Esophagus squamous epithelium (tissue), 5 donors: Measurements from ENCODE around the gene ANKUB1. TPM values are rescaled to one million over a fixed set of nuclear protein-coding genes. Genes with fewer than 3 reads are reported as not detected.
A peak's percentile ranks its signal among the peaks of the same experiment; 100 is the strongest.

ENCODE experiments used
- DNase-seq: peaks from one replicate; lab custom pipeline; 2025; lab: John Stamatoyannopoulos, UW
- H3K27ac ChIP-seq, 4 donors: fragments of 200-600 bp; sonication (generic); one replicate each; pipeline ENCODE4 v1.5.1; 2016 to 2019; ENCODE audit warnings: mild to moderate bottlenecking in 1 of 4
- H3K27me3 ChIP-seq, 4 donors: fragments of 200-600 bp; sonication (generic); 1 replicate in 3 of 4; 2 replicates in 1 of 4; pipeline versions ENCODE4 v1.5.1 to v1.6.0; 2017 to 2021; ENCODE audit warnings: antibody characterized with exemption in 1 of 4
- H3K36me3 ChIP-seq, 3 donors: fragments of 200-600 bp; sonication (generic); one replicate each; pipeline ENCODE4 v1.5.1; 2016 to 2019
- H3K4me1 ChIP-seq, 3 donors: fragments of 200-600 bp; sonication (generic); one replicate each; pipeline ENCODE4 v1.5.1; 2017 to 2019
- H3K4me3 ChIP-seq, 4 donors: fragments of 200-600 bp; sonication (generic); 1 replicate in 3 of 4; 2 replicates in 1 of 4; pipeline ENCODE4 v1.5.1; 2016 to 2019; ENCODE audit warnings: mild to moderate bottlenecking in 2 of 4, moderate library complexity in 1 of 4
- H3K9me3 ChIP-seq, 3 donors: fragments of 200-600 bp; sonication (generic); one replicate each; pipeline ENCODE4 v1.5.1; 2016 to 2019
- POLR2A ChIP-seq, 4 donors: fragments of 450-650 bp; IDR thresholded peaks; one replicate each; pipeline ENCODE4 v1.6.1; 2017; ENCODE audit warnings: antibody characterized with exemption in 4 of 4, mild to moderate bottlenecking in 4 of 4, moderate library complexity in 3 of 4
- WGBS, 2 donors: methylation state at CpG; one replicate each; pipeline ENCODE4 v1.1.5; 2018; 5-methylcytosine and 5-hydroxymethylcytosine counted together
- intact Hi-C: fragments of 100-400 bp; cut with DNase I; formaldehyde crosslinking; loops from one replicate; pipeline ENCODE4 v1.15.0; 2022
- total RNA-seq, 4 donors: library from RNA; depleted of rRNA; stranded (reverse); fragments of >200 nt; gene quantifications; one replicate each; pipeline ENCODE4 v1.1.0, GENCODE V29; 2016
- TF ChIP-seq, protein P1 (sequence below), 6 experiments: fragments of 450-650 bp in 4 of 6; fragments of 200-600 bp in 2 of 6; sonication (generic) in 2 of 6; IDR thresholded peaks; one replicate each; pipeline ENCODE4 v1.5.1; 2016 to 2019; ENCODE audit warnings: antibody characterized with exemption in 6 of 6, mild to moderate bottlenecking in 4 of 6, moderate library complexity in 4 of 6
- donor health status: DM: yes; HTN: yes; CAD: no.

The ANKUB1 gene
- total RNA-seq, 4 donors from 2014 or later = not detected

DNA sequence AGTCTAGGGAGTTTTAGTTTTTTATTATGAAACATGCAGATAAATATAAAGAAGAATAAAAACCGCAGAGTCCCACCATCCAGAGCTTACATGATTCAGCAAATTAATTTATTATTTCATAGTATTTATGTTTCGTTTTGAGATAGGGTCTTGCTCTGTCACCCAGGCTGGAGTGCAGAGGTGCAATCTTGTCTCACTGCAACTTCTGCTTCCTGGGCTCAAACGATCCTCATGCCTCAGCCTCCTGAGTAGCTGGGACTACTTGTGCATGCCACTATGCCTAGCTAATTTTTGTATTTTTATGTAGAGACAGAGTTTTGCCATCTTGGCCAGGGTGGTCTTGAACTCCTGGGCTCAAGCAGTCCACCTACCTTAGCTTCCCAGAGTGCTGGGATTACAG lies 34.3 kb upstream of the ANKUB1 start:
- Histone ChIP-seq H3K9me3 (peaks cover 0 to 21% (median 0%) of the 10 kb centered on the region in 3 donors), H3K27me3 (no peaks in the 10 kb centered on the region), H3K36me3 (peaks cover 0 to 8% (median 0%) of the 10 kb centered on the region in 3 donors), H3K27ac (no peak overlapping the region), H3K4me1 (peaks cover 0 to 18% (median 0%) of the 10 kb centered on the region in 3 donors), H3K4me3 (no peak overlapping the region)
- intact Hi-C loops = no loop called here
- WGBS, 2 donors = 80 to 85% methylated on average over 3 of the region's 3 CpGs
- TF ChIP-seq, protein P1, sequence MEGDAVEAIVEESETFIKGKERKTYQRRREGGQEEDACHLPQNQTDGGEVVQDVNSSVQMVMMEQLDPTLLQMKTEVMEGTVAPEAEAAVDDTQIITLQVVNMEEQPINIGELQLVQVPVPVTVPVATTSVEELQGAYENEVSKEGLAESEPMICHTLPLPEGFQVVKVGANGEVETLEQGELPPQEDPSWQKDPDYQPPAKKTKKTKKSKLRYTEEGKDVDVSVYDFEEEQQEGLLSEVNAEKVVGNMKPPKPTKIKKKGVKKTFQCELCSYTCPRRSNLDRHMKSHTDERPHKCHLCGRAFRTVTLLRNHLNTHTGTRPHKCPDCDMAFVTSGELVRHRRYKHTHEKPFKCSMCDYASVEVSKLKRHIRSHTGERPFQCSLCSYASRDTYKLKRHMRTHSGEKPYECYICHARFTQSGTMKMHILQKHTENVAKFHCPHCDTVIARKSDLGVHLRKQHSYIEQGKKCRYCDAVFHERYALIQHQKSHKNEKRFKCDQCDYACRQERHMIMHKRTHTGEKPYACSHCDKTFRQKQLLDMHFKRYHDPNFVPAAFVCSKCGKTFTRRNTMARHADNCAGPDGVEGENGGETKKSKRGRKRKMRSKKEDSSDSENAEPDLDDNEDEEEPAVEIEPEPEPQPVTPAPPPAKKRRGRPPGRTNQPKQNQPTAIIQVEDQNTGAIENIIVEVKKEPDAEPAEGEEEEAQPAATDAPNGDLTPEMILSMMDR (IDR thresholded peaks at IDR 0.05) = no peak
- no peak for TF ChIP-seq POLR2A (IDR thresholded peaks at IDR 0.05)
- no peak for DNase-seq

GRCh38 chr3:149820183-149820582 lies 27.8 kb upstream of the ANKUB1 start:
- TF ChIP-seq POLR2A (IDR thresholded peaks at IDR 0.05) = no peak
- TF ChIP-seq, protein P1 (IDR thresholded peaks at IDR 0.05) = no peak
- peaks cover 7 to 45% (median 15%) of the 10 kb centered on the region in 3 donors for H3K4me1 ChIP-seq
- WGBS, 2 donors = 43 to 46% methylated on average over 4 of the region's 4 CpGs

DNA sequence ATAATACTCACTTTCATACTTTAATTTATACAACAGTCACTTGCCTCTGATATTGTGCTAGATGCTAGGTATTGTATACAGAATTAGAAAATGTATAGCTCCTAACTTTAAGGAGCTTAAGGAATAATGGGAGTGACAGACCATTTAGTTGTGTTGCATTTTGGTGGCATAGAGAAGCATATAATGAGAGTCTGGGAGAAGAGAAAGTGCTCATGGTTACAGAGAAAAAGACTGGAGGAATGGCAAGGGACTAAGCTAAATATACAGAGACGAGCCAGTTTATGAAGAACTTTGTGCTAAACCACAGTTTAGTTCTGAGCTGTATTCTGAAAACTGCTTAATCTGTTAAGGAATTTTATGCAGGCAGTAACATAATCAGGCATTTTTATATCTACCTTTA lies 27.1 kb upstream of the ANKUB1 start:
- 73 to 74% methylated on average over 1 of the region's 1 CpG for whole genome bisulfite sequencing, 2 donors
- peaks cover 0 to 4% (median 0%) of the 10 kb centered on the region in 3 donors for H3K9me3 ChIP-seq
- no peak overlapping the region for H3K4me3 ChIP-seq
- TF ChIP-seq POLR2A (IDR thresholded peaks at IDR 0.05) = no peak
- TF ChIP-seq, protein P1 (IDR thresholded peaks at IDR 0.05) = no peak
- no peaks in the 10 kb centered on the region for H3K27me3 ChIP-seq
- no peak overlapping the region for H3K27ac ChIP-seq
- intact Hi-C loops = no loop called here
- peaks cover 7 to 49% (median 19%) of the 10 kb centered on the region in 3 donors for H3K4me1 ChIP-seq
- H3K36me3 ChIP-seq = no peaks in the 10 kb centered on the region
- no peak for DNase-seq

More at GRCh38 chr3:149820183-149820582, 27.8 kb upstream of the ANKUB1 start:
- Histone ChIP-seq H3K27ac (no peak overlapping the region), H3K4me3 (no peak overlapping the region), H3K27me3 (no peaks in the 10 kb centered on the region), H3K9me3 (peaks cover 0 to 4% (median 0%) of the 10 kb centered on the region in 3 donors), H3K36me3 (no peaks in the 10 kb centered on the region)
- no peak for DNase-seq
- intact Hi-C loops = no loop called here

DNA sequence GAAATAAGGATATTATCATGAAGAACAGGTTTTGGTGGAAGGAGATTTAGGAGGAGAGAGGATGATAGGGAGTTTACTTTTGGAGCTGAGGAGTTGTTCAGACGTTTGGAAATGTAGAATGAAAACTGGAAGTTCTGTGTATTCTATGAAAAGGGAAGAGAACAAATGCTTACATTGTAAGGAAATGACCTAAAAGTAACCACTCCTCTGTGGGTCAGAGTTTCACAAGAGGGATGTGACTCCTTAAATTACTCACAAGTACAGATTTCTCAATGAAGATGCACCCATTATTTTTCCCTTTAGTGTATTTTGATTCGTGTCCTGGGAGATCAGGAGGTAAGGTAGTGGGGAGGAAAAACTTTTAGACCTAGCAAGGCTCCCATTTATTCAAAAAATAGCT lies 24.6 kb upstream of the ANKUB1 start:
- no peak for DNase-seq
- TF ChIP-seq, protein P1 (IDR thresholded peaks at IDR 0.05) = no peak
- TF ChIP-seq POLR2A (IDR thresholded peaks at IDR 0.05) = peak in 1 of 4 donors; percentile 11
- Histone ChIP-seq H3K9me3 (peaks cover 0 to 2% (median 0%) of the 10 kb centered on the region in 3 donors), H3K36me3 (no peaks in the 10 kb centered on the region), H3K27me3 (no peaks in the 10 kb centered on the region), H3K4me1 (peaks cover 11 to 60% (median 26%) of the 10 kb centered on the region in 3 donors), H3K4me3 (no peak overlapping the region), H3K27ac (peak overlapping the region in 3 of 4 donors; percentile 34 to 46 (median 42))
- 22 to 25% methylated on average over 2 of the region's 2 CpGs for WGBS, 2 donors
- intact Hi-C loops = no loop called here

DNA sequence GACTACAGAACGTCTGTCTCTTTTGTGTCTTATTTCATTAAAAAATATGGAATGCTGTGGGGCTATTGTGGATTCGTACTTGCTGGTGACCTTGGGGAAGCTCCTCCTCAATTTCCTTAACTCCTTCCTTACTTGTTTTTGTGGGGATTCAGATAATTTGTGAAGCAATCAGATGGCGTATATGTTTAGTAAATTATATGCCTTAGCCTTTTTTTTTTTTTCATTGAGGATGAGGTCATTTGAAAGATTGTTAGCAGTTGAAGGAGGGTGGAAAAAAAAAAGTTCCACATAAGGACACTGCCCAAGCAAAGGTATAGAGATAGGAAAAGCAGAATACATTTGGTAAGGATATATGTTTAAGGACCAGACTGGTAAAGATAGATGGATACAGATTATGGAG lies 24.0 kb upstream of the ANKUB1 start:
- peaks cover 13 to 66% (median 28%) of the 10 kb centered on the region in 3 donors for H3K4me1 ChIP-seq
- intact Hi-C loops = no loop called here
- 27 to 52% methylated on average over 3 of the region's 3 CpGs for WGBS, 2 donors
- no peak for DNase-seq
- no peaks in the 10 kb centered on the region for H3K9me3 ChIP-seq
- no peaks in the 10 kb centered on the region for H3K36me3 ChIP-seq
- no peak overlapping the region for H3K4me3 ChIP-seq
- H3K27ac ChIP-seq = peak overlapping the region in 1 of 4 donors; percentile 42
- no peak for TF ChIP-seq POLR2A (IDR thresholded peaks at IDR 0.05)
- TF ChIP-seq, protein P1 (IDR thresholded peaks at IDR 0.05) = no peak
- no peaks in the 10 kb centered on the region for H3K27me3 ChIP-seq
